DMS79 (cell line): ENCODE measurements around the gene NCLN.
"Not testable (repeated sequence)": the region's sequence is repeated elsewhere in the genome, so short reads cannot be mapped to it uniquely, and the experiment has no call there.

ENCODE experiments used
- DNase-seq: peaks from one replicate; lab custom pipeline; 2025; lab: John Stamatoyannopoulos, UW

The NCLN gene

DNA sequence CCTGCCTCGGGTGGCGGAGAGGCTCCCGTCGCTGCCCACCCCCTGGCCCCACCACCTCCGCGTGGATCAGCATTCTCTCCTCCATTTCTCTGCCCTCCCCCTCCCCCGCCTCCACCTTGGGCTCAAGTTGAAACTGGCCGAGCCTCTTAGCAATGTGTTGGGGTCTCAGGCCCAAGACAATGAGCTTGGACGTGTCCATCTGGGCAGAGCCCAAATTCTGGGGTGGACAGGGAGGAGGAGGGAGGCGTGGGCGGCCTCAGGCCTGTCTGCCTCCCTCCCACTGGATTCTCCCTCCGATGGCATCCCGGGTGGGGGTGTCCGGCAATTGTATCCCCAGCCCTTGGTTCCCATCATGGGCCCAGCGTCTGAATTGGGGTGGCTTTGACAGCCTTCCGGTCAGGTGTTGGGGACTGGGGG is 40.0 kb downstream of the NCLN start:
- DNase-seq: no peak

DNA sequence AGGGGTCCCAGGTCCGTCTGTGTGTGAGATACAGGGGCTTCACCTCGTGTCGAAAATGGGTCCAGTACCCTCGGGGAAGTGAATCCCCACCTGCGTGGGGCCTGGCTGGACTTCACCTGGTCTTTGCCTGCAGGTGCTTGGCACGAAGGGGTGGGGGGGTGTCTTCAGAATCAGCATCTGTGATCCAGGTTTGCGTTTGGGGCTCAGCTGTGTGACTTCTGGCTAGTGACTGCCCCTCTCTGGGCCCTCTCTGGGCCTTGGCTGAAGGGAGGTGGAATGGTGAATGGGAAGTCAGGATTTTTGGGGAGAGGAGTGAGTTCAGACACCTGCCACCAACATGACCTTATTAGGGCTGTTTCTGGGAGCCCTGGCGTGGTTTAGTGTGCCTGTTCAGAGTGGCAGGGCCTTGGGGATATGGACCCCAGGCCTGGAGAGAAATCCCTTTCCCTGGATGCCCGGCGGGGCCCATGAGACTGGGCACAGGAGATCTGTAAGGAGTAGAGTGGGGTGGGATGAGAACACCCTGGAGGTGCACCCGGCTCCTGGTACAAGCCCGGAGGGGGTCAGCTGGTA is 41.4 kb downstream of the NCLN start:
- DNase-seq: no peak

DNA sequence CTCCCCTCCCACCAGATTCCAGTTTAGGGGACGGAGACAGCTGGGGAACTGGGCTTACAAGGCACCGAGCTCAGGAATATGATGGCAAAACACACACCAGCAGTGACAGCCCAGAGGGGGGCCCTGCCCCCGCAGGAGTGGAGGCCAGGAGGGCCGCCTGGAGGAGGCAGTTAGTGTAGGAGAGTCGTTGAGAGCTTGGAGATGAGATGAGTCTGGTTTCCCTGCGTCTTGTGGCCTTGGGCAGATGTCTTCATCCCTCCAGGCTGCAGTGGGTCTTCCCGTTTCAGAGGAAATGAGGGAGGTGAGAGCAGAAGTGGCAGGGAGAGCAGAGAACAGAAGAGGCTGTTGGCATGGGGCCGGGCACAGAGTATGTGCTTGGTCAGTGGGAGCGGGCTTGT is 43.6 kb downstream of the NCLN start:
- DNase-seq: no peak

DNA sequence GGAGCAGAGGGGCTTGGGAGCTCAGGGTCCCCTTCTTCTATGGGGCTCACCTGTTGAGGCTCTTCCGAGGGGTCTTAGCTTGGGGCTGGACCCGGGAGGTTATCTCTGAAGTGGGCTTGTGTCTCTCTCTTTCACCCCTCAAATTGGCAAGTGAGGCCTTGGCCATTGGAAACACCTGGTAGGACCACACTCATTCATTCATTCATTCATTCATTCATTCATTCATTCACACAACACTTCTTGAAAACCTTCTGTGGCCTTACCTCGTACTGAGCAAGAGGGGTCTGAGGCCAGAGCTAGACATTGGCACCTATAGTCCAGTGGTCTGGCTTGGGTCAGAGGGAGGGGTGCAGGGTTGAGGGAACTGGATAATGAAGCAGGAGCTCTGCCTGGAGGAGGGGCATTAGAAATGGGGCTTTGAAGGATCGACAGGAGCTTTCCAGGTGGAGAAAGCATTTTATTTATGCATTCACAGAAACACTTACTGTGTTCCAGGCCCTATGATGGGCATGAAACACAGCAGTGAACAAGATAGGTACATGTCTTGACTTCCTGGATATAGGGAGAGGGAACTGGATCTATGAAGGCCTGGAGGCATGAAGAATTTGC is 44.3 kb downstream of the NCLN start:
- DNase-seq: no peak

DNA sequence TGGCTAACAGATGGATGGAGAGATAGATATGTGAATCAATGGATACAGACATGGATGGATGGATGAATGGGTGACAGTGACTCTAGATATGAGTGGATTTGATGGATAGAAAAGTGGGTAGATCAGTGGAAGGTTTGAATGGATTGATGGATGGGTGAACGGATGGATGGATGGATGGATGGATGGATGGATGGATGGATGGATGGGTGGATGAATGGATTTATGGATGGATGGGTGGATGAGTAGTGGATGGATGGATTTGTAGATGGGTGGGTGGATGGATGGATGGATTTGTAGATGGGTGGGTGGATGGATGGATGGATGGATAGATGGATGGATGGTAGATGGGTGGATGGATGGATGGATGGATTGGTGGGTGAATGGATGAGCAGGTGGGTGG is 45.6 kb downstream of the NCLN start:
- no peak for DNase-seq

DNA sequence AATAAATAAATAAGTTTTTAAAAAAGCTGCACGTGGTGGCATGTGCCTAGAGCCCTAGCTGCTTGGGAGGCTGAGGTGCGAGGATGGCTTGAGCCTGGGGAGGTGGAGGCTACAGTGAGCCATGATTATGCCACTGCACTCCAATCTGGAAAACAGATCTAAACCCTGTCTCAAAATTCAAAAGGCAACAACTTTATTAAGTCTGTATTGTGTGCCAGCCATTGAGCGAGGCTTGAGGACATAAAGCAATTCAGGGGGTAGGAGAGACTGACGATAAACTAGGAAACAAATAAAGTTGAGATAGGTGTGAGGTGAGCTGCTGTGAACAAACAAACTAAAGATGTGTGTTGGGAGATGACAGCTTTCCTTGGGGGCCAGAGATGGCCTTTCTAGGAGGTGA is 47.4 kb downstream of the NCLN start:
- no peak for DNase-seq

DNA sequence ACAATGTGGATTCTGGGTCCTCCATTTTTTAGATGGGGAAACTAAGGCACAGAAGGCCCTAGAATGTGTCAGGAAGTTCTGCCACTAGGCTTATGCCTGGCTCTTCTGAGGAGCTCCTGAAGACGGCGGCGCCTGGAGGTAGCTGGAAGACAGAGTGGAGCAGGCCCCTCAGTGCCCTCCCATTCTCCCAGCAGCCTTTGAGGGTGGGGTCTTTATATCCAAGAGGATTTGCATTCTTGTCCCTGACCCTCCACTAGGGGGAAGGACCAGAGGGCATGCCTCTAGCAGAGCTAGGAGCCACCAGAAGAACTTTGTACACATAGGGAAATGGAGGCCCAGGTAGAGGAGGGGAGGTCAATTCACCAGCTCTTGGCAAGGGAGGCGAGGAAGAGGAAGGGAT is 48.1 kb downstream of the NCLN start:
- DNase-seq: no peak

DNA sequence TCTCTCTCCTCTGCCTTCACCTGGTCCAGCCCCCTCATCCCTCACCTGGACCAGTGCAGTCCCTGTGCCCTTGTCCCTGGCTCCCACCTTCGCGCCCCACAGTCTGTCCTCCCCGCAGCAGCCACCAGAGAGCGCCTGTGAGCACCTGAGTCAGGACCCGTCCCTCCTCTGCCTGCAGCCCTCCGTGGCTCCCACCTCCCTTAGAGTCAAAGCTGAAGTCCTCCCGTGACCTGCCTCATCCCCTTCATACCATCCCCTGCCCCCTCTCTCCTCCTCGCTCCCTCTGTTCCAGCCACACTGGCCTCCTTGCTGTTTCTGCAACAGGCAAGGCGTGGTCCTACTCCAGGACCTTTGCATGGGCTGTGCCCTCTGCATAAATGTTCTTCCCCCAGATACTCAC is 49.1 kb downstream of the NCLN start:
- DNase-seq: no peak

DNA sequence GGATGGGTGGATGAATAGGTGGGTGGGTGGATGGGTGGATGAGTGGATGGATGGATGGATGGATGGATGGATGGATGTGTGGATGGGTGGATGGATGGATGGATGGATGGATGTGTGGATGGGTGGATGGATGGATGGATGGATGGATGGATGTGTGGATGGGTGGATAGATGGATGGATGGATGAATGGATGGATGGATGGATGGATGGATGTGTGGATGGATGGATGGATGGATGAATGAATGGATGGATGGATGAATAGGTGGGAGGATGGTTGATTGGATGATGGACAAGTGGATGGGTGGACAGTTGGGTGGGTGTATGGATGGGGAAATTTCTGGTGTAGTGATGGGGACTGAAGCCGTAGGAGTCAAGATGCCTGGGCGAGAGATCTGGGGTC is 49.9 kb downstream of the NCLN start:
- DNase-seq: not testable (repeated sequence)

DNA sequence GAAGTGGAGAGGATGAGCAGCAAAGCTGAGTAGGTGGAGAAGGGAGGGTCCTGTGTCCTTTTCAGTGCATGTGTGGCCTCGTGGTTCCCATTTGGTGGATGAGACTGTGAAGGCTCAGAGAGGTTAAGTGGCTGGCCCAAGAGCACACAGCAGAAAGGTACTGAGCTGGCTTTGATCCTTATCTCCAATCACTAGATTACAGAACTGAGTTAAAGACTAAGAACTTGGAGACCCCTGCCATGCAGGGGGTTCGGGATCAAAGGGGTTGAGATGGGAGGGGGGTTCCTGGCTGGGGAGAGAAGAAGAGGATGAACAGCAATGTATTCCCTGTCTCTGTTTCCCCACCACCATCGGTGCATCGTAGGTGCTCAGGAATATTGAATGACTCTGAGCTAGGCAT is 50.5 kb downstream of the NCLN start:
- DNase-seq: no peak

DNA sequence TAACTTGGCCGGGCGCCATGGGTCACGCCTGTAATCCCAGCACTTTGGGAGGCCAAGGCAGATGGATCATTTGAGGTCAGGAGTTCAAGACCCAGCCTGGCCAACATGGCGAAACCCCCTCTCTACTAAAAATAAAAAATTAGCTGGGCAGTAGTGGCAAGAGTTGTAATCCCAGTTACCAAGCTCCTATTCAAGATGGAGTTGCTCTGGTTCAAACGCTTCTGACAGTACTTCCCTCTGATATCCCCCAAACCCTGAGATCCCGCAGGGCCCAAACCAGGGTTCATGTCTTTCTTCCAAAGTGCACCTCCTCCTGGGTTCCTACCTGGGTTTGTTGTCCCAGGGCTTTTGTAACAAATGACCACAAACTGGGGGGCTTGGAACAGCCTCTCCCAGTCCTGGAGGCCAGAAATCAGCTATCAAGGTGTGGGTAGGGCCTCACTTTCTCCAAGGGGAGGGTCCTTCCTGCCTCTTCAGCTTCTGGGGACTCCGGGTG is 52.4 kb downstream of the NCLN start:
- no peak for DNase-seq

DNA sequence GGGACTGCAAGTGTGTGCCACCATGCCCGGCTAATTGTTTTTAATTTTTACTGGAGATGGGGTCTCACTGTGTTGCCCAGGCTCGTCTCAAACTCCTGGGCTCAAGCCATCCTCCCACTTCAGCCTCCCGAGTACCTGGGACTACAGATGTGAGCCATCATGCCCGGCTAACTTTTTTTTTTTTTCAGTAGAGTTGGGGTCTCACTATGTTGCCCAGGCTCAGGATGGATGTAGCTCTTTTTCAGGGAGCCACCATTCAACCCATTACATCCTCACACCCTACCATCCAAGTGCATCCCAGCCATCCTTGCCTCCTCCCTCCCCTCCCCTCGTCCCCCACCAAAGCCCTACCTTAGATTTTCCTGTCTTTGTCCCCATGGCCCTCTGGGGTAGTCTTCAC is 53.6 kb downstream of the NCLN start:
- no peak for DNase-seq

DNA sequence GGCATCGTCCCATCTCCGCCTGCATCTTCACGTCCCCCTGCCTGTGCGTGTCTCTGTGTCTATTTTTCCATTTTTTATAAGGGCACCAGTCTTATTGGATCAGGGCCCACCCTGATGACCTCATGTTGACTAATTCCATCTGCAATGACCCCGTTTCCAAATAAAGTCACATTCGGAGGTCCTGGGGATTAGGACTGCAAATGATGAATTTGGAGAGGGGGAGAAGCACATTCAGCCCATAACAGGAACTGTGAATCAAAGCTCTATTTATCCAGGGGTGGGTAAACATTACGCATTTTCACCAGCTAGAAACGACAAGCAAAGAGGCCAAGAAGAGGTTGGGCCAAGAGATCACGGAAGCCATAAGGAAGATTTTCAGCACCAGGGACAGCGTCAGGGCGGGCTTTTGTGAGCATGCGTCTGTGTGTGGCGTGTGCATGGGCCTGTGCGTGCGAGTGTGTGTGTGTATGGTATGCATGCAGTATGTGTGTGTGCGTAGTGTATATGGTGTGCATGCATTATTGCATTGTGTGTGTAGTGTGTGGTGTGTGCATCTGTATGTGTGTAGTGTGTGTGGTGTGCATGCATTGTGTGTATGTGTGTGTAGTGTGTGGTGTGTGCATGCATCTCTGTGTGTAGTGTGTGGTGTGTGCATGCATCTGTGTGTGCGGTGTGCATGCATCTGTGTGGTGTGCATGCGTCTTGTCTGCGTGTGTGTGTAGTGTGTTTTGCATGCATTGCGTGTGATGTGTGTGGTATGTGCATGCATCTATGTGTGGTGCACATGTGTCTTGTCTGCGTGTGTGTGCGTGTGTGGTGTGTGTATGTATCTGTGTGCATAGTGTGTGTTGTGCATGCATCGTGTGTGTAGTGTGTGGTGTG is 58.3 kb downstream of the NCLN start:
- no peak for DNase-seq

DNA sequence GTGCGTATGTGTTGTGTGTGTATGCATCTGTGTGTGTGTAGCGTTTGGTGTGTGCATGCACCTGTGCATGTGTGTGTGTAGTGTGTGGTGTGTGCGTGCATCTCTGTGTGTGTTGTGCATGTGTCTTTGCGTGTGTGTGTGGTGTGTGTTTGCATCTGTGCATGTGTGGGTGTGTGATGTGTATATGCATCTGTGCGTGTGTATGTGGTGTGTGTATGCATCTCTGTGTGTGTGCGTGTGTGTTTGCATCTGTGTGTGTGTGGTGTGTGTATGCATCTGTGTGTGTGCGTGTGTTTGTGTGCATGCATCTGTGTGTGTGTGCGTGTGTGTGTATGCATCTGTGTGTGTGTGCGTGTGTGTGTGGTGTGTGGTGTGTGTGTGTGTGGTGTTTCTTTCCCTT is 59.3 kb downstream of the NCLN start:
- no peak for DNase-seq

DNA sequence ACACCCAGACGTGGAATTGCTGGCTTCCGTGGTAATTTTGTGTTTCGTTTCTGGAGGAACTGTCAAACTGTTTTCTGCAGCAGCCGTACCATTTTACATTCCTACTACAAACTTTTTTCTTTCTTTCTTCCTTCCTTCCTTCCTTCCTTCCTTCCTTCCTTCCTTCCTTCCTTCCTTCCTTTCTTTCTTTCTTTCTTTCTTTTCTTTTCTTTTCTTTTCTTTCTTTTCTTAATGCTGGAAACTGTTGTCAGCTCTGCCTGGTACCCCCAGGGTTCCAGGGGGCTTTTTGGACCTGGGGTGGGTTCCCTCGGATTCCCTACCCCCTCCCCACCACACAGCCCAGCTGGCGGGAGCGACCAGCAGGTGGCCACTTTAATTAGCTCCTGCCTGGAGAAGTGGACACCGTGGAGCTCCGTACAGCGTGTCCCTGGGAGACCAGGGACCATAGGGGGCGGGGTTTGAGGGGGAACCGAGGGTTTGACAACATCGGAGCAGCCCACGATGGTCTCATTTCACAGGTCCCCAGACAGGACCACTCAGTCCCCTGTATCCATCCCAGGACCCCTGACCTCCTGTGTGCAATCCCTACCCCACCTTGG is 63.1 kb downstream of the NCLN start:
- DNase-seq: no peak

DNA sequence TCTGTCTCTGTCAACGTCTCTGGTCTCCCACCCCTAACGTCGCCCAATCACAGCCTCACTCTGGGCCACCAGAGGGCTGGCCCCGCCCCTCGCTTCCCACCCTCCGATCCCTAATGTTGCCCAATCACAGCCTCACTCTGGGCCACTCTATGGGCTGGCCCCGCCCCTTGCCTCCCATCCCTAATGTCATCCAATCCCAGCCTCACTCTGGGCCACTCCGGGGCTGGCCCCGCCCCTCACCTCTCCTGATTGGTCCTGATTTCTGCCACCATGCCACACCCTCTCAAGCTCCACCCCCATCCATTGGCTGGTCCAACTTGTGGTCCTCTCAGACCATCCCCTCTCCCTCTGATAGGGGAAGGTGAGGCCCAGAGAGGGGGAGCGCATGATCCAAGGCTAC is 63.7 kb downstream of the NCLN start:
- no peak for DNase-seq

DNA sequence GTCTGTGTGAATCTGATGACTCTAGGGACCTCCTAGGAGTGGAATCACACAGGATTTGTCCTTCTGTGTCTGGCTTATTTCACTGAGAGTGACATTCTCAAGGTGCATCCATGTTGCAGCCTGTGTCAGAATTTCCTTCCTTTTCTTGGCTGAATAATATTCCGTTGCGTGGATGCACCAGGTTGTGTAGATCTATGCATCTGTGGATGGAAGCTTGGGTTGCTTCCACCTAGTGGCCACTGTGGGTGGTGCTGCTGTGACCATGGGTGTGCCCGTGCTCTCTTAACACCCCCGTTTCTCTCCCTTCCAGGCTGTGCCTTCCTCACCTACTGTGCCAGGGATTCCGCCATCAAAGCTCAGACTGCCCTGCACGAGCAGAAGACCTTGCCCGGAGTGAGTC is 64.9 kb downstream of the NCLN start:
- no peak for DNase-seq

DNA sequence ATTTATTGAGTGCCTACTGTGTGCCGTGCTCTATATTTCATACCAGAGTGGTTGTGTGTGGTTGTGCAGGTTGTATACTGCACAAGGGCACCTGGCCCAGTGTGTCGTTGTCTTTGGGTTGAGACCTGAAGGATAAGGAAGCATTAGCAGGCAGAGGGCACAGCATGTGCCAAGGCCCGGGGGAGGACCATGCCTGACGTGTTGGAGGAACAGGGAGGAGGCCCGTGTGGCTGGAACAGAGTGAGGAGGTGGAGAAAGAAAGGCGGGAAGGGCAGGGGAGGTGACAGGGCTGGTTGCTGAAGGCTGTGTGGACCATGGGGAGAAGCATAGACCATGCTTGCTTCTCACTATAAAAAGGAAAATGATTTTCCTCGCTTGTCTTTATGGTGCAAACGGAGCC is 65.5 kb downstream of the NCLN start:
- DNase-seq: no peak

DNA sequence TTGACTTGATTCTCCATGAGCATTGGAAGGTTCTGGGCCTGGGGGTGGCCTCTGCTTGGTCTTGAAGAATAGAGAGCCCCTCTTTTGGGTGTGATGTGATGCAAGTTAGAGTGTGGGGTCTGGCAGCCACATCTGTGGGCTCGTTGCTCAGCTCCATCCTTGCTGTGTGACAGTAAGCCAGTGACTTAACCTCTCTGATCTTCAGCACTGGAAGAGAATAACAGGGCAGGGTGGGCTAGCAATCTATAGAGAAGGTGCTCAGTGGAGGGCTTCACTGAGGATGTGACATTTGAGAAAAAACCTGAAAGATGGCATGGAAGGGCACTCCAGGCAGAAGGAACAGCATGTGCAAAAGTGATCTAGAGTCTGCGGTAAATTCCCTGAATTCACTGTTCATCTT is 66.9 kb downstream of the NCLN start:
- DNase-seq: no peak

DNA sequence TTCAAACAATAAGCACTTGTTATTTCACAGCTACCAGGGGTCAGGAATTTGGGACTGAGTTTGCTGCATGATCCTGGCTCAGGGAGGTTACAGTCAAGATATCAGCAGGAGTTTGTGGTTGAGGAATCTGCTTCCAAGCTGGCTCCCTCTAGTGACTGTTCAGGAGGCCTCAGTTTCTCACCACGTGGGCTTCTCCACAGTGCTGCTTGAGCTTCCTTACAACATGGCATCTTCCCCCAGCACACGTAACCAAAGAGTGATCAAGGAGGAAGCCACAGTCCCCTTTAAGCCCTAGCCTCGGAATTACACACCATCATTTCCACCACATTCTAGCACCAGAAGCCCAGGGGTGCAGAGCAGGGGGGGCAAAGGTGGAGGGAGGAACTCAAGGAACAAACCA is 67.5 kb downstream of the NCLN start:
- DNase-seq: no peak

DNA sequence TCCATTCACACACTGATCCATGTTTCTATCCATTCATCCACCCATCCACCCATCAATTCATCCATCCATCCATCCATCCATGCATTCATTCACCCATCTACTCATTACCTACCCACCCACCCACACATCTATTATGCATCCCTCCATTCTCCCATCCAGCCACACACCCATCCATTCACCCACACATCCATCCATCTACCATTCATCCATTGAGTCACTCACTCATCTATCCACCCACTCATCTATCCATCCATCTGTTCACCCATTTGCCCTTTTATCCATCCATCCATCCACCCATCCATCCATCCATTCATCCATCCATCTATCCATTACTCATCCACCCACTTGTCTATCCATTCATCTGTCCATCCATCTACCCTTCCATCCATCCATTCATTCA is 68.8 kb downstream of the NCLN start:
- no peak for DNase-seq

DNA sequence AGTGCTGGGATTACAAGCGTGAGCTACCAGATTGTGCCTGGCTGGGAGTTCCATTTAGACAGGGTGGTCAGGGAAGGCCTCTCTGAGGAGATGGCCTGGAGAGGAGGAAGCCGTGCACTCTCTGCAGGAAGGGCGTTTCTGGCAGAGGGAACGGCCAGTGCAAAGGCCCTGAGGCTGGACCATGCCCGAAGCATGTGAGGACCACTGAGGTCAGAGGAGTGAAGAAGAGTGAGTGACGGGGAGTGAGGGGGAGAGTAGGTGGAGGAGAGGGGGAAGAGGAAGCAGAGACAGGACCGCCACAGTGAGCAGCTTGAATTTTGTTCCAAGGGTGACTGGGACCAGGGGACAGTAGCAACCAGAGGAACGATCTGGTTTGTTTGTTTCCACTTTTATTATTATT is 71.3 kb downstream of the NCLN start:
- DNase-seq: no peak
